GM12864 (cell line): Measurements from ENCODE around the gene FSTL4.

ENCODE experiments used
- DNase-seq: peaks from one replicate; pipeline ENCODE4 v3.0.0-alpha.2; 2011; ENCODE audit warnings: low read depth
- H3K4me3 ChIP-seq: 2 replicates; pipeline ENCODE4 v1.5.1; 2011; ENCODE audit warnings: mild to moderate bottlenecking, low read depth, low read length, control low read depth
- CTCF ChIP-seq: IDR thresholded peaks from 2 replicates; pipeline ENCODE4 v1.5.1; 2011; ENCODE audit warnings: low read depth, mild to moderate bottlenecking, moderate library complexity, low read length, control low read depth, inconsistent platforms; ENCODE audit errors: missing control alignments

The FSTL4 gene

GRCh38 chr5:133530270-133530669, 82.1 kb downstream of the FSTL4 start:
- DNase-seq, result no peak
- no peak overlapping the region for H3K4me3 ChIP-seq
- no peak for TF ChIP-seq CTCF

GRCh38 chr5:133528841-133529240, 83.5 kb downstream of the FSTL4 start:
- TF ChIP-seq CTCF, result no peak

GRCh38 chr5:133527311-133527710, 85.0 kb downstream of the FSTL4 start:
- no peak for TF ChIP-seq CTCF
- H3K4me3 ChIP-seq, result no peak overlapping the region
- no peak for DNase-seq

More at GRCh38 chr5:133528841-133529240, 83.5 kb downstream of the FSTL4 start:
- H3K4me3 ChIP-seq, result no peak overlapping the region
- DNase-seq, result no peak

DNA sequence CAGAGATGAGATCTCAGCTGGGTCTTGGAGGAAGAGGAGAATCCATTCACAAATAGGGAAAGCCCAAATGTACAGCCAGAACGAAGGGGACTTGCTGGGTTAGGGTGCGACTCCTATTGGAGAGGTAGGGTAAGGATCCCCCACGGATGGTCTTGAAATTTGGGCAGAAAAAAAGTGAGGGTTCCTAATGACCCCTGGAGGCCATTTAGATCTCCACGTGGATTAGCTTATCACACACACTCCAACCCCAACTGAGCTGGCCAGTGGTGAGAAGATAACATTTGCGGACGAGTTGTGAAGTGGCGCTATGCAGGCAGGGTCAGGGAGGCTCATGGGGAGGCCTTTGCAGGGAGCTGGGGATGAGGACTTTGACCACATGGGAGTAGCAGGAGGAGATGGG, 86.0 kb downstream of the FSTL4 start:
- DNase-seq, result no peak
- peak; percentile 2 for TF ChIP-seq CTCF
- no peak overlapping the region for H3K4me3 ChIP-seq

DNA sequence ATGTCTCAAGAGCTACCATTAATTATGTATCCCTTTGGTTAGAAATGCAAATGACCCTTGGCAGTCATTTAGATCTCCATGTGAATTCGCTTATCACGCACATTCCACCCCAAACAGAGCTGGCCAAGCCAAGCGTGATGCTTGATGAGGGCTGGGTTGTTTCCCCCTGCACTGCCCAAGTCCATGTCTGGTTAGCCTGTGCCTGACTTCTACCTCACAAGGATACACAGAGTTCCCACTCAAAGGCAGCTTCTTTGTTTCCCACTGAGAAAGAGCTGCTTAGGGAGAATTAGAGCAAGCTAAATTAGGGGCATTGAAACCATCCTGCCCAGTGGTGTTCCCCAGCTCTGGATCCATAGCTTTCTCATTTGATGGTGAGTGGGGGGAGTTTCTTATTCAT, 87.2 kb downstream of the FSTL4 start:
- DNase-seq, result no peak
- TF ChIP-seq CTCF, result no peak

GRCh38 chr5:133524666-133525065, 87.7 kb downstream of the FSTL4 start:
- TF ChIP-seq CTCF, result no peak
- H3K4me3 ChIP-seq, result no peak overlapping the region
- DNase-seq, result no peak

More for the DNA sequence above, 87.2 kb downstream of the FSTL4 start:
- H3K4me3 ChIP-seq, result no peak overlapping the region

DNA sequence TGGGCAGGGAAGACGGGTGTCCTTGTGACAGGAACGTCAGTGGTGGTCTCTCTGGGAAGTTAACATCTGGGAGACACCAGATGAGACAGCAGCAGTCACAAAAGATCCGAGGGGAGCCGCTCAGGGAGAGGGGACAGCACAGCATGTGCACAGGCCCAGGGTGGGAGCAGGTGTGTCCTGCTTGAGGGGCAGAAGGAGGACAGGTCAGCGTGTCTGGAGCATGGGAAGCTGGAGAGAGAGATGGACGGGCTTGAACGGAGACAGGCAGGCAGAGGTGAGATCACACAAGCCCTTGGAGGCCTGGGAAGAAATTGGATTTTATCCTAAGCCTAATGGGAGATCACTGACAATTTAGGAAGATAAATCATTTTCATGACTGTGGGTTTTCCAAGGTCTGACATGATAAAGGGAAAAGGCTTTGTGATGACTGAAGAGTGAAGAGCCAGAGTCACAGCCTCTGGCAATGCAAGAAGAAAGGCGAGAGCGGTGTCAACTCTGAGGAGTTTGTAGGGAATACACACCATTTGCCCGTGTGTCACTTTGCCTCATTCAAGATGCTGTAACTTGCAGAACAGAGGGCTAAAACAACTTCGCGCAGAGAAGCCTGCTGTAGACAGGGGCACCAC, 88.3 kb downstream of the FSTL4 start:
- H3K4me3 ChIP-seq, result no peak overlapping the region
- TF ChIP-seq CTCF, result no peak
- DNase-seq, result no peak
